Stimulated activated CD4-positive, alpha-beta T cell treated with anti-CD3 and anti-CD28 coated beads, Interleukin-4, amount 100 ng/mL, for 48 hours (primary cell): Measurements from ENCODE around the gene RSPH9.

Experiments used
- DNase-seq, 2 donors: peaks; one replicate each; pipeline ENCODE4 v3.0.0-alpha.2; 2020; ENCODE audit warnings: low read depth in 2 of 2

The RSPH9 gene

DNA sequence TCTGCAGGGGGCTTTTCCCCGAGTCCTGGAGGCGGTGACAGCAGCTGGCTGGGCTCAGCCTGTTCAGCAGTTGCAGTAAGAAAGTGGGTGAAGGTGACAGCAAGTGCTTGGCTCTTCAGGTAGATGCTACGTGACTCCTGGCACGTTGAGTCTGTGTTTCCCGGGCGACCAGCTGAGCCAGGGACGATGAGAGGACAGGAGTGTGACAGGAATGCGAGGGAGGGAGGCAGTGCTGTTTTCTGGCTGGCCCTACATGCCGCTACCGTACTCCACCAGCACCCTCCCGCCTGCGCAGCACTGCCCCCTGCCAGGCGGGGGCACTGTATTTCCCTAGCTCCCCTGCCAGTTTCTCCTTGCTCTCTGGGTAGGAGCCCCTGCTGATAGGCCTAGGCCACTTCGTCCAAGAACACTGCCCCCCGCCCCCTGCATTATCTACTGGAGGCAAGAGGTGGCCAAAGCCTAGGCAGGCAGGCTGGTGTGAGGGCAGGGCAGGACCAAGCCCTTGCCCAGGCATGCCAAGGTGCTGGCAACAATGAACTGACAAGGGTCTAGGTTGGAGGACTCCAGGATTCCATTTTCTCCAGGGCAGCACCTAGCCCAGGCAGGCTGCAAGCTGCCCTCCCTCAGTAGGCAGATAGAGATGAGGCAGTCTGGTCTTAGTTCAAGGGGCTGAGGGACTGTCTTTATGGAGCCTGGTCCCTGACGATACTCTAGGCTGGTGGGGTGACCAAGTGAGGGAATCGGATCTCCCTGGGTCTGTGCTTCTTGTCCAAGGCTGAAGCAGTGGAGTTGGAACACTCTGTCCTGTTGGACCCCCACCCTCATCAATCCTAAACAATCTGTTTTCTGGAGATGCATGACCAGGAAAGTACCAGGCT lies 23.6 kb downstream of the RSPH9 start:
- peak; percentile 28 to 39 for DNase-seq

DNA sequence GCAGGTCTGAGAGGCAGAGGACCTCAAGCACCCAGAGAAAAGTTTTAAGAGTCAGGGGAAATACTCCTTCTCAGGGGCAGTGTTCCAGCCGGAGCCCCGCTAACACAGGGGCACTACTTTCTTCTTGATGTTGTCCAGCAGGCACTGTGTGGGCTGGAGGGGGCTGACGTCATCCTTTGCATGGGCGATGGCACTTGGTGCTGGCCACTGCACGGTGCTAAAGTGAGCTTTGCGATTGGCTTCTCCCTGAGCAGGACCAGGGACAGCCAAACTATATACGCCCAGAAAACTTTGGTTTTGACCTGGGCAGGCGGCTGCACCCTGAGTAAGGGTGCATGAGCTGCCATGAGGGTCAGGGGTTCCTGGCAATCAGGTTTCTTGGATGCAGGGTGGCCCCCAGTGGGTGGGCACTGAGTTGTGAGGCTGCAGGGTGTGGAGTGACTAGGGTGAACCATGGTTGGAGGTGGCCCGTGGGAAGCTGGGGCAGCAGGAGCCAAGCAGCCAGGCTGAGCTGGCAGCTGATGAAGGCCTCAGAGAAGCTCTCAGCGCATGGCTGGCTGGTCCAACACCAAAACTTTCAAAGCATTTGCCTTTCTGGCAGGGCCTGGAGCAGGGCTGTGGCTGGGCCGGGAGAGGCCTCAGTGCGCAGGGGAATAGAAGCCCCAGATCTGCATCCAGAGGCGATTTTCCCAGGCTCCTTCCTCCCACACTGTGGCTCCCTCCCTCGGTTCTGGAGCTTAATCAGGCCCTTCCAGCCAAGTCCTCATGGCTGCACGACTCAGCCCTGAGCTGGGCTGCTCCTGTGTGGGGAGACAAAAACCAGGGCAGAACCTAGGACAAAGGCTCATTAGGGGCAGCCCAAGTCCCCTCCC lies 24.4 kb downstream of the RSPH9 start:
- DNase-seq = no peak

DNA sequence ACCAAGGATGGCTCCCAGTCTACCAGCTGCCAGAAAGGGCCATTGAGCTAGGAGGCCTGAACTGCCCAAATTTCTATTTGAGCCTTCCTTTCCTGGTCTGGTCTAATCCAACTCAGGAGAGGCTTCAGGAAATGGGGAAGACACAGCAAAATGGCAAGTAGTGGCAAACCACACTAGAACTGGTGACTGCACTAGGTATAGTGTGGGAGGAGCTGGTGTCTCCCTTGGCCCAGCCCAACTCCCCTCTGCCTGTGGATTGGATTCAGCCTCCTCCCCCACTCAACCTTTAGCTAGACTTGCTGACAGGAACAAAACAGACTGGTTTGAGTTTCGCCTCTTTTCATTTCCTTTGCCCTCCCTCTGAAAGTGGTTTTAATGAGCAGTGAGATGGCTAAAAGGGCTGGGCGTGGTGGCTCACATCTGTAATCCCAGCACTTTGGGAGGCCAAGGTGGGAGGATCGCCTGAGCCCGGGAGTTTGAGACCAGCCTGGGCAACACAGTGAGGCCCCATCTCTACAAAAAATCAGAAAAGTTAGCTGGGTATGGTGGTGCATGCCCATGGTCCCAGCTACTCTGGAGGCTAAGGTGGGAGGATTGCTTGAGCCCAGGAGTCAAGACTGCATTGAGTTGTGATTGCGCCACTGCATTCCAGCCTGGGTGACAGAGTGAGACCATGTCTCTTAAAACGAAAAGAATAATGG lies 25.2 kb downstream of the RSPH9 start:
- peak in 1 of 2 donors; percentile 23 for DNase-seq

DNA sequence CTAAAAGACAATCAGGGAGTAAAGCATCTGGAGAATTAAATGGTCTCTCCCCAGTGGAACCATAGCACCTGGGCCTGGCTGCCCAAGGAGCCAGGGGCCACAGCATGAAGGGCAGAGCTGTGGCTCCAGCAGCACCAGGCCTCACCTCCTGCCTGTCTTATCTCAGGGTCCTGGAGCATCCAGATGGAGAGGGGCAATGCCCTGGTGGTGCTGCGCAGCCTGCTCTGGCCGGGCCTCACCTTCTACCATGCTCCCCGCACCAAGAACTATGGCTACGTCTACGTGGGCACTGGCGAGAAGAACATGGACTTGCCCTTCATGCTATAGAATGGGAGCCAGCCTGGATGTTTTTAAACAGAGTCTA lies 25.8 kb downstream of the RSPH9 start:
- no peak for DNase-seq

DNA sequence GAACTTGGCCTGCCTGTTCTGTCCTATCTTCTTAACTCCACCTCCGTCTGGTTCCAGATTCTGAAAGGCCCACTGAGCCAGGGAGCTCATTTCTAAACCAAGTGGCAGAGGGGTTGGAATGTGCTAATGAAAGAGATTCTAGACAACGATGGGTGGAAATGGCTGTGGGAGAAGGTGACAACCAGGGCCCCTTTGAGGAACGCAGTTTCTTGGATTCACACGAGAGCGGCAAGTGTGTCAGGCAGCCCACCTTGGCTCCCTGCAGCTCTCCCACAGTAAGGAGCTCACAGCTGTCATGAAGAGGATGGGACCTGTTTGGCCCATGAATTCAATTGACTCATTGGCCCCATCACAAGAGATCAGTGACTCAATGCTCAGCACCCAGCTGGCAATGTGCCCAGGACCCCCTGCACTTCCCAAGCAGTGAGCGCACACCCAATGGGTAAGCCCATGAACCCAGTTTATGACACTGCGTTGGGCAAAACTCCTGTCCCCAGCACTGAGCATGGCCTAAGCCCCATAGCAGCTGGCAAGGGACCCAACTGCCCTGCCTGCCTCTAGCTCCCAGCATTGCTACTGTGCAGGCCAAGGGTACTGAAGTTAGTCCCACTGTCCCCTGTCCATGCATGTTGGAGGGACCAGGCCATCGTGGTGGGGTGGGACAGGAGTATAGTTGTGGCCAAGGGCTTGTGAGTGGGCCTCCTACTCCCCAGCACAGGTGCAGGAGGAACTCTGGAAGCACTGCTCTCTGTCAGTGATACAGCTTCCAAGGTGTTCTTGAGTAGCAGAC lies 26.4 kb downstream of the RSPH9 start:
- DNase-seq = no peak

DNA sequence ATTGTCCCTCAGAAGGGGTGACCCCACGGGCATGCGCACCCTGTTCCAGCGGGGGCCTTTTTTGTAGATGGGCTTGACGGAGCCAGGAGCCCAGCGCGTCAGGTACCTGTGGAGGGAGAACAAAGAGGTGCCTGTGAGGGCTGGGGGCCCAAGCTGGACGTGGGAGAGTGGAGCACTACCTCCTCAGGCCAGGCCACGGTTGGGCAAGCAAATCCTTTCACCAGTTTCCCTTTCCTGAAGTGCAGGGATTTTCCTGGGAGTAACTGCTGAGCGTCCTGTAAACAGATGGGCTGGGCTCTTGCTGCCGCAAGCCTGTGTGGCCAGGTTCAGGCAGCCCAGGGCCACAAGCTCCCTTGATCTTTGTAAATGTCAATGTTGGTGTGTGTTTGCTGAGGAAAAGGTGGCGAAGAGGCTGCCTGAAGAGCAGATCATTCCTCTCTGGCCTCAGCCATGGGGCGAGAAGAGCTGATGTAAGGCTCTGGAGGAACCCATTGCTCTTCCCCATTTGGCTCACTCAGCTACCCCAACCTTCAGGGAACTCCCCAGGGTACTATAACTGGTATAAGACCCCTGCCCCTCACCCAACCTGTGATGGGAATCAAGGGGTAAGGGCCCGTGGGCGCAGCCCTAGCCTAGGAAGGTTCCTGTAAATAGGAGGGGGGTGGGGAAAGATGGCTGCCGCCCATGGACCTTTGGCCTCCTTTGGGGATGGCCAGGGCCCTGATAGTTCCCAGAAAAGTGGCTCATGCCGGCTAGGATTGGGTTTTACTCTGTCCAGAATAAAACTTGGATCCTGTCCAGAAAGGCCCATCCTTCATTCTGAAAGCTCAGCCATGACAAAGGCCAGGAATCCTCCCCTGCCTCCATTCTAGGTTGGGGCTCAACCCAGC lies 27.2 kb downstream of the RSPH9 start:
- DNase-seq = no peak

DNA sequence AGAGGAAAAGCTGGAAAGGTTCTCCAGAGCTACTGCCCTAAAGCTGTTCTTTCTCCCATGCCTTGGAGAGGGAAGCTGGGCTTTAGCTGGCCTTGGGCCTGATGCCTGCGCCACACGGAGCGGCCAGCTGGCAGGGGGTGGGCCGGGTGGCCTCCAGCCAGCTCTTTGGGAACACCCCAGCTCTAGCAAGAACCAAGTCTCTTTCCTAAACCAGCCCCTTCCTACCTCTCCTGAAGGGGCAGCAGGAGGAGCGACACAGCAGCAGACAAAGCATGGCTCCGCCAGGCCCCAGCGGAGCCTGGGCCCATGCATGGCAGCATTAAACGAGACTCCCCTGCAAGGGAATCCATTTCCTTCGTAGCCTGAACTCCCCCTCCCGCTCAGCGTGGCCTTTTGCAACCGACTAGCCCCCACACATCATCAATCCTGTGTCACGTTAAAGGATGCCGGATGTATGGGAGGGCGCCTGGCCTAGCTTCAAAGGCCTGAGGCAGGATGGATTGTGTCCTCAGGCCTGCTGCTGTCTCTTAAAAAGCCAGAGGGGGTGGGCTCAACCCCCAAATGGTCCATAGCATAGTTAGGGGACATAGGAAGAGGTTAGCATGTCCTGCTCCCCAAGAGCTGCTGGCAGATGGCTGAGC lies 28.7 kb downstream of the RSPH9 start:
- DNase-seq = no peak

DNA sequence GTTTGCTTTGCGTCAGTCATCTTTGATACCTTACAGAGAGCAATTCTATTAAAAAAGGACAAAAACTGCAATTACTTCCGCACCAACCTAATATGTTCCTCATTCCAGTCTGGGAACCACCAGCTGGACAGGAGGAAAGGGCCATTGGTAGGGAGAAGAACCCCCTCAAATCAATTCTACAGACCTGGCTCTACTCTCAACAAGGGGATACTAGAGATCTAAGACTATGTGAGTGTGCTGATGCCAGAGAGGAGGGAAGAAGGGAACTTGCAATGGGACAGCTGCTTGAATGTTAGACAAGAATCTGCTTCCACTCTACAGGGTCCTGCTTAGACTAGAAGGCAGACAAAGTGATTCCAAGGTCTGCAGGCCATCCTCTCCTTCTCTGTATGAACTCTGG lies 29.5 kb downstream of the RSPH9 start:
- no peak for DNase-seq

DNA sequence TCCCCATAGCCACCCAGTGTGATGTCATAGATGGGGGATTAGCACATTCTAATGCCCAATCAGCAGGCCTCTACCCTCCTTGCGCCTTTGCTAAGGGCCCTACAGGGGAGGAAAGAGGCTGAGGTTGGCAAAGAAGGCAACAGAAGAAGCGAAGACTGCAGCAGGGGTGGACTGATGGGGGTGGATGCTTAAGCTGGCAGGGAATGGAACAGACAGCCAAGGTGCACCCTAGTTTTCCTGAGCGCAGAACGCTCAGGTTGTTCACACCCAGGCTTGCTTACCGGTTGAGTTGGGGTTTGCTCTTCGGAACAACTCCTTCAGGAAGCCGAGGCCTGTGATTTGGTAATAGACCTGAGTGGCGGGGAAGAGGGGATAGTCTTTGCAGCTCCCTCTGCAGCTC lies 30.1 kb downstream of the RSPH9 start:
- DNase-seq = no peak

DNA sequence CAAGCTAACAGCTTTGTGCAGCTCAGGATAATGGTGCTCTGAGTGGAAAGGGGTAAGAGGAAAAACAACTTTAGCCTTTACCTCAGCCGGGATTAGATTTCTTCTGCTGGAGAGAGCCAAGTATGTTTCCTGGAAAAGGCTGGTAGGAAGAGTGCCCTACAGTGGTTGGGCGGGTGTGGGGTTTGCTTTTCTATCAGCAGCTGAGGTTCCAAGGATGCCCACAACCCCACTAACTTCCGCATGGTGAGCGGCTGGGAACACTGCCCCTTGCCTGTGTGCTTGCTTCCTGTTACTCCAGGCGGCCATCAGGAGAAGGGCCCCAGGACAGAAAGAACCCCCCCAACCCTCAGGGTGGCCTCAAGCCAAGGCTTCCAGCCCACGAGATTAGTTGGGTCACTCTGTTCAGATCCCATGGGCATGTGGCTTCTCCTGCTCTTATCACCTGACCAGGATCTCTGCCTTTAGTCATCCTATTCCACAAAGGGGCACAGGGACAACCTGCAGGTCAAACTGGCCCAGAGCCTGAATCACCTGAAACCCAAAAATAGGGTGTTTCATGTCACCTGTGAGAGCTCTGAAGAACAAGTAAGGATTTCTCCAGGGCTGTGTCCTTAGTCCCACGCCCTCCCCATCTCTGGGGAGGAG lies 32.2 kb downstream of the RSPH9 start:
- no peak for DNase-seq

DNA sequence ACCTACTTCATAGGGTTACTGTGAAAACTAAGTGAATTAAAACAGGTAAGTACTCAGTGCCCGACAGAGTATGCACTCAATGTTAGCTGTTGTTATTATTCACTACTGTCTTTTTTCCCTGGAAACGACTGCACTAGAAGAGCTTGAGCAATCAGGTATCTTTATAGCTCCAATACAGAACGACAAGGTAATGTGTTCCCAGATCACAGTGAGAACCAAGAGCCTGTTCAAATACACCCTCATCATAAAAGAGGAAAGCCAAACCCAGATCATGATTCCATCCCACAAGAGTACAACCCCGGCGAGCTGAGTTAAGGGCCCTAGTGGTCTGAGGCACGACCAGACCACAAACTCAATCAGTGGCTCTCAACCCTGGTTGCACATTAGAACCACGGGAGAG lies 32.9 kb downstream of the RSPH9 start:
- DNase-seq = no peak

DNA sequence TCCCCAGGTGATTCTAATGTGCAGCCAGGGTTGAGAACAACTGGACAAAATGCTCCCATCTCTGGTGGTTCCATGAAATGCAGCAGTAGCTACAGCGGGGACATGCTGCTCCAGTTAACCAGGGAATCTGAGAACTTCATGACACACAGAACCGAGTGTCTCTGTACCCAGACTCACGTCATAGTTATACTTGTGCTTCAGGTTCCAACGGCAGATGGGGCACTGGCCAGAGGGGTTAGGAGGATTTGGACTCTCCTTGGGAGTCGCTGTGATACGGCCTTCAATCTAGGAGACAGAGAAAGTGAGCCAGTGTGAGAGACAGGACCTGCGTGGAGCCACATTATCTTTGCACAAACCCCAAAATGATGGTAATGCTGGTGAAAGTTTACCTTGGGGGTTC lies 33.5 kb downstream of the RSPH9 start:
- DNase-seq = no peak

DNA sequence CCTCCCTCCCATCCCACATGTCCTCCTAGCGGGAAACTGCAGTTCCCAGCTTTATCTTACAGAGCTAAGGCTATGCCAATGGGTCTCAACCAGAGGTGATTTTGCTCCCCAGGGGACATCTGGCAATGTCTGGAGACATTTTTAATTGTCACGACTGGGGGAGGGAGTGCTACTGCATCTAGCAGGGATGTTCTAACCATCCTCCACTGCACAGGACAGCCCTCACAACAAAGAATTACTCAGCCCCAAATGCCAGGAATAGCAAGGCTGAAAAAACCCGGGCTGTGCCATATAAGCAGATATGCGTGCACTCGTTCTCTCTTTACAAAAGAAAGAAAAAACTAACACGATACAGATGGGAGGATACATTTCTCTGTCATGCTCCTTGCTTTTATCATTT lies 34.2 kb downstream of the RSPH9 start:
- DNase-seq = no peak

DNA sequence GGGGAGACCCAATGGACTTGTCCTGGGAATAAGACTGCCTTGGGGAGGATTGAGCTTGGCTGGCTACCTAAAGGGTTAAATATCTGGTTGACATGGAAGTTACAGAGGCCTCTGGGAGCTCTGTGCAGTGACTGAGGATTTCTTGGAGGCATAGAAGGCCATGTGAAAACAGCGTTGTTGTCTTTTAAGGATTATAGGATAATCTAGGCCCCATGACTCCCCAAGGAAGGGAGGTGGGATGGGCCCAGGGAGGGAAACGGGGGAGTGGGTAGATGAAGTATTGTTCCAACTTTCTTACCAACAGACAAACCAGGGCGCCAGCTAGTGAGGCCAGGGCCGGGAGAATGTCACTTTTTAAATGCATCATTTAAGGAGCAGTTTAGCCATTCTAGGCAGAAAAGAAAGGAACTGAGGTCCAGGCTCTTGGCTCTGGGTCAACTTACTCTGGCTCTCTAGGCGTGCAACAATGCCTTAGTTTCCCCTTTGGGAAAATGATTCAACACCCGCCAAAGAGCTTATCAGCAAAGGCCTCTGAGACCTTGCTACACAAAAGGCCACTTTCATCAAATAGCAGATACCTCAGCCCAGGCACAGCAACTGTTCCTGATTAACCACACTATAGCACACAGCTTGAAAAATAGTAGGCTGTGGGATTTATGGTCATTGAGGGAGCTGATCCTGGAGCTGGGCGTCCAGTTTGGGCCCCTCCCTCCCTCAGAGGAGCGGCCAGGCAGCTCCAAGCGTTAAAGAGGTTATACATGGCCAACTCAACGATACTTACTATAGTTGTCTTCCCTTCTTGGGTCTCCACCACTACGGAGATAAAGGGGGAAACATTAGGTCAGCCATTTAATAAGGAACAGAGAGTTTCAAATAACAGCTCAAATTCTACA lies 35.7 kb downstream of the RSPH9 start:
- no peak for DNase-seq

DNA sequence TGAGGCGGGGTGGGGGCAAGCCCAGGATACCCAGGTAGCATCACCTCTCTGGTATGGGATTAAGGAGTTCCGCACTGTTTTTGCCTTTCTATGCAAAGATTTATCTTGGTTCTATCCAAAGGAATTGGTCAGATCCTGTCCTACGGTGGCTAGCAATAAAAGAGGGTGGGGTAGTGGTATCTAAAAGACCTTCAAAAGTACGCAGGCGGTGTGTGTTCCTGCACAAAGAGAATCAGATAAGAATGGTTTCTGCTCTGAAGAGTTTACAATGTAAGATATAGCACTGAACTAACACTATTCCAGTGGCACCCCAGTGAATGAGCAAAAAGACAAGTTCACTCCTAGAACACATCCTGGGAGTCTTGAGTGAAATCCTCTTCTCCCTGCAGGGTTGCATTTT lies 36.5 kb downstream of the RSPH9 start:
- DNase-seq = no peak

DNA sequence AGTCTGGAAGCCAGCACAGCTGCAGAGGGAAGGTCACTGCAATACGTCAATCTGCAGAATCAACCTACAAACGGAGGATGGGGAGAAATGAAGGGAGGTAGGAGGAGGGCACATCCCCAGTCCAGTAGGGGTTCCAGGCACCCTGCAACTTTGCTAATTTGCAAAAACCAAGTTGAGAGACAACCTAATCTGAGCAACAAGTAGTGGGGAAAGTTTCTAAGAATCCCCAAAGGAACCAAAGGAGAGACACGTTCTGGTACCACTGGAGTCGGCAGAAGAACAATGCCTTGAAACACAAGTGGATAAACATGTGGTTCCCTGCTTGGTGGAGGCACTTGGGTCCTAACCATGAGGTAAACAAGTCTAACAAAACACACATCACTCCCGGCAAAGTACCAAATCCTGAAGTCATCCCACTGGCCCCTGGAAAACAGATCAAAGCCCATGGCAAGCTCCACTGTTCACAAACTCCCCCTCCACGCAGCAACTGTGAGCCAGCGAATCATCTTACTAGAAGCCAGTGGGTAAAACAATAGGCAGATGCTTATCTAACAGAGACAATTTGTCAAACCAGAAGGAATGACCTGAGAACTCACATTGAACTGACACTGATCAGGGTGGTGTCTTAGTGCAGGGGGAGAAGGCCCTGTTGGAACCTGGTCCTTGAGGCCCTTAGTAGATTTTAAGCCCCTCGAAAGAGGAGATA lies 38.0 kb downstream of the RSPH9 start:
- no peak for DNase-seq

DNA sequence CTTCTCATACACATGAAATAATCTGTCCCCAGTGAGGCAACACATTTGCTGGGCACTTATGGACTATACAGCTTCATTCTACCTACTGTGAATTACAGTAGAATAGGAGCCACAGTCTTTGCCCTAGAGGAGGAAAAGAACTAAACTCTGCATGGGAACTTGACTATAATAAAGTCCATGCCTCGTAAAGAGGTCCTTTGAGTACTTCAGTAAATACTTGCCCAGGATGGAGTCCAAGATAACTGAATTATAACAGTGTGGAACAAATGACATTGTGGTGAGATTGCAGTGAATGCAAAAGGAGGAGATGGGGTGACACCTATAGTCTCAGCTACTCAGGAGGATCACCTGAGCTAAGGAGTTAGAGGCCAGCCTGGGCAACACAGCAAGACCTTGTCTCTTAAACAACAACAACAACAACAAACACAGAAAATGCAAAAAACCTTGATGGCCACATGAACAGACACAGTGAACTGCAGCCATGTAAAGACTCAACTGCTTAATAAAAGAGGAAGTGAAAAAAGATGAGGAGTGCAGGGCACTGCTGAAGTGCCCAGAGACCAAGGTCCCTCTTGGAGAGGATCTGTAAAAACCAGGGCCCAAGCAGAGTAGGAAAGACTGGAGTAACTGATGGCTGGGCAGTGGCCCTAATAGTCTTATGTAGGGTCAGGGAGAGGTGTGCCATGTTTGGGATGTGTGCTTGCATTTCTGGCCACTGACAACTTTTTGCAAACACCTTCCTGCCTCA lies 39.0 kb downstream of the RSPH9 start:
- no peak for DNase-seq
